Measurements from ENCODE around the gene INPP5D.
"Not testable (repeated sequence)": the region's sequence is repeated elsewhere in the genome, so short reads cannot be mapped to it uniquely, and the experiment has no call there.

INPP5D gene

GRCh38 chr2:233198026-233198425 is 137.9 kb downstream of the INPP5D start:
- Mint-ChIP-seq H3K27me3 (ENCODE audit: low read depth) (no peaks in the 10 kb centered on the region), H3K27ac (no peak overlapping the region), H3K9me3 (peaks cover 4% of the 10 kb centered on the region), H3K4me3 (no peak overlapping the region), H3K36me3 (ENCODE audit: low read depth) (peaks cover 49% of the 10 kb centered on the region), H3K4me1 (ENCODE audit: low read depth) (no peaks in the 10 kb centered on the region)

- Mint-ChIP-seq H3K9me3 (peaks cover 4% of the 10 kb centered on the region), H3K4me3 (no peak overlapping the region), H3K36me3 (ENCODE audit: low read depth) (peaks cover 55% of the 10 kb centered on the region), H3K27me3 (ENCODE audit: low read depth) (no peaks in the 10 kb centered on the region), H3K4me1 (ENCODE audit: low read depth) (no peaks in the 10 kb centered on the region), H3K27ac (no peak overlapping the region)
Measured at GRCh38 chr2:233199870-233200269, 139.7 kb downstream of the INPP5D start.

GRCh38 chr2:233200790-233201189 is 140.6 kb downstream of the INPP5D start:
- H3K27ac Mint-ChIP-seq; H3K9me3 Mint-ChIP-seq; H3K4me3 Mint-ChIP-seq; H3K4me1 Mint-ChIP-seq (ENCODE audit: low read depth); H3K27me3 Mint-ChIP-seq (ENCODE audit: low read depth): not testable (repeated sequence)
- peaks cover 51% of the 10 kb centered on the region for H3K36me3 Mint-ChIP-seq (ENCODE audit: low read depth)

GRCh38 chr2:233201258-233202013 is 141.3 kb downstream of the INPP5D start:
- peaks cover 4% of the 10 kb centered on the region for H3K9me3 Mint-ChIP-seq
- no peak overlapping the region for H3K27ac Mint-ChIP-seq
- H3K4me1 Mint-ChIP-seq (ENCODE audit: low read depth), result no peaks in the 10 kb centered on the region
- no peaks in the 10 kb centered on the region for H3K27me3 Mint-ChIP-seq (ENCODE audit: low read depth)
- H3K36me3 Mint-ChIP-seq (ENCODE audit: low read depth), result peaks cover 51% of the 10 kb centered on the region
- H3K4me3 Mint-ChIP-seq, result no peak overlapping the region

GRCh38 chr2:233202531-233202944 is 142.4 kb downstream of the INPP5D start:
- H3K27ac Mint-ChIP-seq, result peak overlapping the region; percentile 31
- H3K4me1 Mint-ChIP-seq (ENCODE audit: low read depth), result no peaks in the 10 kb centered on the region
- H3K9me3 Mint-ChIP-seq, result peaks cover 4% of the 10 kb centered on the region
- H3K36me3 Mint-ChIP-seq (ENCODE audit: low read depth), result peaks cover 47% of the 10 kb centered on the region
- H3K4me3 Mint-ChIP-seq, result no peak overlapping the region
- H3K27me3 Mint-ChIP-seq (ENCODE audit: low read depth), result no peaks in the 10 kb centered on the region

- peaks cover 4% of the 10 kb centered on the region for H3K9me3 Mint-ChIP-seq
- no peaks in the 10 kb centered on the region for H3K4me1 Mint-ChIP-seq (ENCODE audit: low read depth)
- no peak overlapping the region for H3K4me3 Mint-ChIP-seq
- no peaks in the 10 kb centered on the region for H3K27me3 Mint-ChIP-seq (ENCODE audit: low read depth)
- H3K36me3 Mint-ChIP-seq (ENCODE audit: low read depth), result peaks cover 47% of the 10 kb centered on the region
- H3K27ac Mint-ChIP-seq, result peak overlapping the region; percentile 31
Measured at GRCh38 chr2:233203060-233203459, 142.9 kb downstream of the INPP5D start.

GRCh38 chr2:233204286-233204936 is 144.3 kb downstream of the INPP5D start:
- Mint-ChIP-seq H3K9me3 (peaks cover 4% of the 10 kb centered on the region), H3K4me3 (no peak overlapping the region), H3K27me3 (ENCODE audit: low read depth) (no peaks in the 10 kb centered on the region), H3K27ac (no peak overlapping the region), H3K4me1 (ENCODE audit: low read depth) (no peaks in the 10 kb centered on the region), H3K36me3 (ENCODE audit: low read depth) (peaks cover 47% of the 10 kb centered on the region)

- H3K4me3 Mint-ChIP-seq, result no peak overlapping the region
- no peaks in the 10 kb centered on the region for H3K27me3 Mint-ChIP-seq (ENCODE audit: low read depth)
- H3K9me3 Mint-ChIP-seq, result no peaks in the 10 kb centered on the region
- no peak overlapping the region for H3K27ac Mint-ChIP-seq
- no peaks in the 10 kb centered on the region for H3K4me1 Mint-ChIP-seq (ENCODE audit: low read depth)
- peaks cover 25% of the 10 kb centered on the region for H3K36me3 Mint-ChIP-seq (ENCODE audit: low read depth)
Measured at GRCh38 chr2:233208382-233209116, 148.4 kb downstream of the INPP5D start.

GRCh38 chr2:233209117-233209532 is 149.0 kb downstream of the INPP5D start:
- no peak overlapping the region for H3K27ac Mint-ChIP-seq
- no peaks in the 10 kb centered on the region for H3K4me1 Mint-ChIP-seq (ENCODE audit: low read depth)
- H3K4me3 Mint-ChIP-seq, result no peak overlapping the region
- H3K36me3 Mint-ChIP-seq (ENCODE audit: low read depth), result peaks cover 19% of the 10 kb centered on the region
- no peaks in the 10 kb centered on the region for H3K27me3 Mint-ChIP-seq (ENCODE audit: low read depth)
- no peaks in the 10 kb centered on the region for H3K9me3 Mint-ChIP-seq

- no peaks in the 10 kb centered on the region for H3K4me1 Mint-ChIP-seq (ENCODE audit: low read depth)
- no peaks in the 10 kb centered on the region for H3K9me3 Mint-ChIP-seq
- peak overlapping the region; percentile 1 for H3K27ac Mint-ChIP-seq
- no peaks in the 10 kb centered on the region for H3K27me3 Mint-ChIP-seq (ENCODE audit: low read depth)
- H3K4me3 Mint-ChIP-seq, result no peak overlapping the region
- H3K36me3 Mint-ChIP-seq (ENCODE audit: low read depth), result peaks cover 18% of the 10 kb centered on the region
Measured at GRCh38 chr2:233209533-233210171, 149.5 kb downstream of the INPP5D start.

- H3K4me1 Mint-ChIP-seq (ENCODE audit: low read depth), result no peaks in the 10 kb centered on the region
- H3K27me3 Mint-ChIP-seq (ENCODE audit: low read depth), result no peaks in the 10 kb centered on the region
Measured at GRCh38 chr2:233210281-233210680, 150.1 kb downstream of the INPP5D start.

GRCh38 chr2:233210843-233211547 is 150.9 kb downstream of the INPP5D start:
- H3K9me3 Mint-ChIP-seq, result no peaks in the 10 kb centered on the region
- peaks cover 16% of the 10 kb centered on the region for H3K36me3 Mint-ChIP-seq (ENCODE audit: low read depth)
- no peak overlapping the region for H3K4me3 Mint-ChIP-seq
- no peaks in the 10 kb centered on the region for H3K27me3 Mint-ChIP-seq (ENCODE audit: low read depth)
- no peaks in the 10 kb centered on the region for H3K4me1 Mint-ChIP-seq (ENCODE audit: low read depth)
- H3K27ac Mint-ChIP-seq, result no peak overlapping the region

More at GRCh38 chr2:233210281-233210680, 150.1 kb downstream of the INPP5D start:
- H3K9me3 Mint-ChIP-seq, result no peaks in the 10 kb centered on the region
- H3K27ac Mint-ChIP-seq, result peak overlapping the region; percentile 58
- H3K36me3 Mint-ChIP-seq (ENCODE audit: low read depth), result peaks cover 16% of the 10 kb centered on the region
- no peak overlapping the region for H3K4me3 Mint-ChIP-seq

- no peaks in the 10 kb centered on the region for H3K4me1 Mint-ChIP-seq (ENCODE audit: low read depth)
- peaks cover 16% of the 10 kb centered on the region for H3K36me3 Mint-ChIP-seq (ENCODE audit: low read depth)
- no peaks in the 10 kb centered on the region for H3K27me3 Mint-ChIP-seq (ENCODE audit: low read depth)
- no peak overlapping the region for H3K27ac Mint-ChIP-seq
- no peak overlapping the region for H3K4me3 Mint-ChIP-seq
- no peaks in the 10 kb centered on the region for H3K9me3 Mint-ChIP-seq
Measured at GRCh38 chr2:233211548-233211895, 151.4 kb downstream of the INPP5D start.

- no peak overlapping the region for H3K4me3 Mint-ChIP-seq
- no peak overlapping the region for H3K27ac Mint-ChIP-seq
- H3K36me3 Mint-ChIP-seq (ENCODE audit: low read depth), result peaks cover 8% of the 10 kb centered on the region
- H3K4me1 Mint-ChIP-seq (ENCODE audit: low read depth), result no peaks in the 10 kb centered on the region
- no peaks in the 10 kb centered on the region for H3K9me3 Mint-ChIP-seq
- H3K27me3 Mint-ChIP-seq (ENCODE audit: low read depth), result no peaks in the 10 kb centered on the region
Measured at GRCh38 chr2:233213011-233213410, 152.9 kb downstream of the INPP5D start.
